Fibroblast of villous mesenchyme (primary cell): ENCODE measurements around the gene CLTC. TPM values are rescaled to one million over a fixed set of nuclear protein-coding genes. Genes with fewer than 3 reads are reported as not detected.
A peak's percentile ranks its signal among the peaks of the same experiment; 100 is the strongest.

Experiments
- DNase-seq: peaks from one replicate; pipeline ENCODE4 v3.0.0-alpha.2; 2010; ENCODE audit warnings: low read depth
- H3K4me3 ChIP-seq: 2 replicates; pipeline ENCODE4 v1.5.1; 2011; ENCODE audit warnings: low read depth, mild to moderate bottlenecking, low read length
- CTCF ChIP-seq: IDR thresholded peaks from 2 replicates; pipeline ENCODE4 v1.5.1; 2012; ENCODE audit warnings: low read depth, mild to moderate bottlenecking, low read length; ENCODE audit not compliant: insufficient read depth
- total RNA-seq: library from RNA; depleted of rRNA; stranded (reverse); fragments of >200 nt; gene quantifications from 2 replicates; pipeline ENCODE4 v1.2.3, GENCODE V29; 2012

Gene CLTC
- total RNA-seq, 1 donor, result 613 TPM

- peak overlapping the region; percentile 98 for H3K4me3 ChIP-seq
- DNase-seq, result peak; percentile 24
- TF ChIP-seq CTCF, result no peak
Measured at GRCh38 chr17:59621771-59622170, 2.1 kb downstream of the CLTC start.

- DNase-seq, result peak; percentile 18
- peak overlapping the region; percentile 98 for H3K4me3 ChIP-seq
- TF ChIP-seq CTCF, result no peak
Measured at GRCh38 chr17:59623151-59623550, 3.5 kb downstream of the CLTC start.

- no peak for TF ChIP-seq CTCF
- no peak for DNase-seq
- no peak overlapping the region for H3K4me3 ChIP-seq
Measured at GRCh38 chr17:59626756-59627155, 7.1 kb downstream of the CLTC start.

- H3K4me3 ChIP-seq, result no peak overlapping the region
- no peak for TF ChIP-seq CTCF
- peak; percentile 60 for DNase-seq
Measured at GRCh38 chr17:59627274-59627673, 7.6 kb downstream of the CLTC start.

- peak; percentile 34 for DNase-seq
- no peak overlapping the region for H3K4me3 ChIP-seq
- no peak for TF ChIP-seq CTCF
Measured at GRCh38 chr17:59627770-59628171, 8.1 kb downstream of the CLTC start.

GRCh38 chr17:59629174-59629573 is 9.5 kb downstream of the CLTC start:
- no peak overlapping the region for H3K4me3 ChIP-seq
- DNase-seq, result no peak
- no peak for TF ChIP-seq CTCF

- TF ChIP-seq CTCF, result no peak
- DNase-seq, result peak; percentile 51
- no peak overlapping the region for H3K4me3 ChIP-seq
Measured at GRCh38 chr17:59631276-59631675, 11.6 kb downstream of the CLTC start.
